ENCODE results near the gene HVCN1. TPM values are rescaled to one million over a fixed set of nuclear protein-coding genes. Genes with fewer than 3 reads are reported as not detected.

Gene HVCN1
- total RNA-seq, 2 experiments from 2014 or later, result 16.0 to 18.7 TPM

- peaks cover 36% of the 10 kb centered on the region for H3K36me3 Mint-ChIP-seq (ENCODE audit: low read depth)
- H3K4me3 Mint-ChIP-seq, result peak overlapping the region; percentile 35
- peak overlapping the region; percentile 81 for H3K27ac Mint-ChIP-seq
- H3K27me3 Mint-ChIP-seq, result no peaks in the 10 kb centered on the region
- DNase-seq, result no peak
- ChIA-PET CTCF (interaction anchor here (1.0 kb wide), 1 partner anchor 10 kb away, joined by 4 read pairs; no protein-coding TSS in a partner anchor), POLR2A (no interaction called here)
- H3K9me3 Mint-ChIP-seq, result peaks cover 10% of the 10 kb centered on the region
- H3K4me1 Mint-ChIP-seq, result peaks cover 48% of the 10 kb centered on the region
Observed at GRCh38 chr12:110677206-110677911, 11.6 kb downstream of the HVCN1 start.

GRCh38 chr12:110676171-110676570, 12.7 kb downstream of the HVCN1 start:
- H3K27ac Mint-ChIP-seq, result no peak overlapping the region
- H3K36me3 Mint-ChIP-seq (ENCODE audit: low read depth), result peaks cover 36% of the 10 kb centered on the region
- no peak overlapping the region for H3K4me3 Mint-ChIP-seq
- H3K9me3 Mint-ChIP-seq, result peaks cover 10% of the 10 kb centered on the region
- ChIA-PET CTCF (interaction anchor here (0.6 kb wide), 1 partner anchor 220 kb away, joined by 3 read pairs; no protein-coding TSS in a partner anchor), POLR2A (no interaction called here)
- DNase-seq, result no peak
- H3K27me3 Mint-ChIP-seq, result no peaks in the 10 kb centered on the region
- H3K4me1 Mint-ChIP-seq, result peaks cover 50% of the 10 kb centered on the region

GRCh38 chr12:110670161-110670701, 18.7 kb downstream of the HVCN1 start:
- CTCF ChIA-PET, result interaction anchor here (0.6 kb wide), 1 partner anchor 170 kb away, joined by 4 read pairs; no protein-coding TSS in a partner anchor

GRCh38 chr12:110669193-110669502, 19.8 kb downstream of the HVCN1 start:
- Mint-ChIP-seq H3K36me3 (ENCODE audit: low read depth) (peaks cover 60% of the 10 kb centered on the region), H3K4me3 (no peak overlapping the region)
- CTCF ChIA-PET, result interaction anchor here (1.8 kb wide), 1 partner anchor 20 kb away, joined by 4 read pairs; no protein-coding TSS in a partner anchor

More at GRCh38 chr12:110670161-110670701, 18.7 kb downstream of the HVCN1 start:
- Mint-ChIP-seq H3K4me3 (no peak overlapping the region), H3K27ac (peak overlapping the region; percentile 73), H3K27me3 (no peaks in the 10 kb centered on the region), H3K4me1 (peaks cover 44% of the 10 kb centered on the region), H3K36me3 (ENCODE audit: low read depth) (peaks cover 57% of the 10 kb centered on the region), H3K9me3 (peaks cover 13% of the 10 kb centered on the region)
- POLR2A ChIA-PET, result no interaction called here
- peak; percentile 16 for DNase-seq

GRCh38 chr12:110668480-110669192, 20.3 kb downstream of the HVCN1 start:
- POLR2A ChIA-PET, result no interaction called here
- no peak overlapping the region for H3K4me3 Mint-ChIP-seq

More at GRCh38 chr12:110669193-110669502, 19.8 kb downstream of the HVCN1 start:
- Mint-ChIP-seq H3K4me1 (peaks cover 38% of the 10 kb centered on the region), H3K9me3 (peaks cover 16% of the 10 kb centered on the region), H3K27me3 (no peaks in the 10 kb centered on the region), H3K27ac (peak overlapping the region; percentile 31)
- POLR2A ChIA-PET, result no interaction called here
- DNase-seq, result no peak

GRCh38 chr12:110667671-110668070, 21.2 kb downstream of the HVCN1 start:
- DNase-seq, result no peak
- peaks cover 27% of the 10 kb centered on the region for H3K4me1 Mint-ChIP-seq
- H3K9me3 Mint-ChIP-seq, result peaks cover 15% of the 10 kb centered on the region
- H3K27ac Mint-ChIP-seq, result no peak overlapping the region
- POLR2A ChIA-PET, result no interaction called here
- H3K4me3 Mint-ChIP-seq, result no peak overlapping the region
- H3K36me3 Mint-ChIP-seq (ENCODE audit: low read depth), result peaks cover 53% of the 10 kb centered on the region
- H3K27me3 Mint-ChIP-seq, result no peaks in the 10 kb centered on the region
- CTCF ChIA-PET, result interaction anchor here (0.6 to 1.3 kb wide), 3 partner anchors 32 to 431 kb away, joined by 3 to 4 read pairs (median 3); no protein-coding TSS in a partner anchor

More at GRCh38 chr12:110668480-110669192, 20.3 kb downstream of the HVCN1 start:
- peaks cover 56% of the 10 kb centered on the region for H3K36me3 Mint-ChIP-seq (ENCODE audit: low read depth)
- no peak for DNase-seq
- CTCF ChIA-PET, result interaction anchor here (0.7 to 1.8 kb wide), 3 partner anchors 20 to 84 kb away, joined by 3 to 4 read pairs (median 3); no protein-coding TSS in a partner anchor
- no peaks in the 10 kb centered on the region for H3K27me3 Mint-ChIP-seq
- H3K4me1 Mint-ChIP-seq, result peaks cover 32% of the 10 kb centered on the region
- no peak overlapping the region for H3K27ac Mint-ChIP-seq
- H3K9me3 Mint-ChIP-seq, result peaks cover 17% of the 10 kb centered on the region

GRCh38 chr12:110666892-110667291, 22.0 kb downstream of the HVCN1 start:
- H3K27ac Mint-ChIP-seq, result no peak overlapping the region
- ChIA-PET POLR2A (no interaction called here), CTCF (interaction anchor here (0.6 to 1.3 kb wide), 3 partner anchors 29 to 1112 kb away, joined by 3 to 5 read pairs (median 4); no protein-coding TSS in a partner anchor)

GRCh38 chr12:110661337-110661972, 27.5 kb downstream of the HVCN1 start:
- peaks cover 45% of the 10 kb centered on the region for H3K36me3 Mint-ChIP-seq (ENCODE audit: low read depth)
- H3K4me1 Mint-ChIP-seq, result peaks cover 15% of the 10 kb centered on the region
- peak; percentile 46 for DNase-seq
- H3K9me3 Mint-ChIP-seq, result peaks cover 11% of the 10 kb centered on the region
- H3K27me3 Mint-ChIP-seq, result no peaks in the 10 kb centered on the region
- ChIA-PET CTCF (interaction anchor here (1.0 kb wide), 1 partner anchor 38 kb away, joined by 3 read pairs; no protein-coding TSS in a partner anchor), POLR2A (no interaction called here)
- peak overlapping the region; percentile 2 for H3K4me3 Mint-ChIP-seq
- H3K27ac Mint-ChIP-seq, result peak overlapping the region; percentile 80

More at GRCh38 chr12:110666892-110667291, 22.0 kb downstream of the HVCN1 start:
- Mint-ChIP-seq H3K27me3 (no peaks in the 10 kb centered on the region), H3K9me3 (peaks cover 14% of the 10 kb centered on the region), H3K4me3 (no peak overlapping the region), H3K36me3 (ENCODE audit: low read depth) (peaks cover 53% of the 10 kb centered on the region), H3K4me1 (peaks cover 29% of the 10 kb centered on the region)
- DNase-seq, result no peak

GRCh38 chr12:110658878-110659277, 30.0 kb downstream of the HVCN1 start:
- Mint-ChIP-seq H3K4me1 (peaks cover 15% of the 10 kb centered on the region), H3K9me3 (no peaks in the 10 kb centered on the region), H3K36me3 (ENCODE audit: low read depth) (peaks cover 31% of the 10 kb centered on the region), H3K27me3 (no peaks in the 10 kb centered on the region), H3K27ac (no peak overlapping the region), H3K4me3 (no peak overlapping the region)
- CTCF ChIA-PET, result interaction anchor here (1.2 kb wide), 1 partner anchor 39 kb away, joined by 3 read pairs; no protein-coding TSS in a partner anchor
- POLR2A ChIA-PET, result no interaction called here
- no peak for DNase-seq

GRCh38 chr12:110658242-110658641, 30.7 kb downstream of the HVCN1 start:
- Mint-ChIP-seq H3K4me1 (peaks cover 15% of the 10 kb centered on the region), H3K27me3 (no peaks in the 10 kb centered on the region), H3K4me3 (no peak overlapping the region), H3K9me3 (no peaks in the 10 kb centered on the region), H3K36me3 (ENCODE audit: low read depth) (peaks cover 34% of the 10 kb centered on the region), H3K27ac (peak overlapping the region; percentile 6)
- ChIA-PET CTCF (interaction anchor here (1.0 kb wide), 1 partner anchor 9 kb away, joined by 3 read pairs; no protein-coding TSS in a partner anchor), POLR2A (no interaction called here)
- DNase-seq, result no peak

GRCh38 chr12:110657747-110658146, 31.2 kb downstream of the HVCN1 start:
- H3K36me3 Mint-ChIP-seq (ENCODE audit: low read depth), result peaks cover 32% of the 10 kb centered on the region
- POLR2A ChIA-PET, result no interaction called here
- no peak overlapping the region for H3K4me3 Mint-ChIP-seq
- H3K4me1 Mint-ChIP-seq, result peaks cover 13% of the 10 kb centered on the region
- CTCF ChIA-PET, result interaction anchor here (1.0 kb wide), 1 partner anchor 9 kb away, joined by 3 read pairs; no protein-coding TSS in a partner anchor
- no peaks in the 10 kb centered on the region for H3K27me3 Mint-ChIP-seq
- H3K9me3 Mint-ChIP-seq, result no peaks in the 10 kb centered on the region
- no peak for DNase-seq
- H3K27ac Mint-ChIP-seq, result peak overlapping the region; percentile 6

- H3K4me3 Mint-ChIP-seq, result no peak overlapping the region
- peaks cover under 1% of the 10 kb centered on the region for H3K4me1 Mint-ChIP-seq
- H3K27ac Mint-ChIP-seq, result no peak overlapping the region
- H3K27me3 Mint-ChIP-seq, result no peaks in the 10 kb centered on the region
- no peak for DNase-seq
- H3K9me3 Mint-ChIP-seq, result no peaks in the 10 kb centered on the region
- H3K36me3 Mint-ChIP-seq (ENCODE audit: low read depth), result peaks cover 25% of the 10 kb centered on the region
- POLR2A ChIA-PET, result no interaction called here
- CTCF ChIA-PET, result interaction anchor here (0.7 to 2.3 kb wide), 2 partner anchors 17 to 277 kb away, joined by 3 to 7 read pairs; no protein-coding TSS in a partner anchor
Observed at GRCh38 chr12:110656071-110656655, 32.8 kb downstream of the HVCN1 start.

All from activated CD4-positive, alpha-beta T cell treated with anti-CD3 and anti-CD28 coated beads, Interleukin-2, amount 10 ng/mL, durations not matched to agents 7 days and 5 days (primary cell).